ENCODE measurements around the gene IRF4.

DNA sequence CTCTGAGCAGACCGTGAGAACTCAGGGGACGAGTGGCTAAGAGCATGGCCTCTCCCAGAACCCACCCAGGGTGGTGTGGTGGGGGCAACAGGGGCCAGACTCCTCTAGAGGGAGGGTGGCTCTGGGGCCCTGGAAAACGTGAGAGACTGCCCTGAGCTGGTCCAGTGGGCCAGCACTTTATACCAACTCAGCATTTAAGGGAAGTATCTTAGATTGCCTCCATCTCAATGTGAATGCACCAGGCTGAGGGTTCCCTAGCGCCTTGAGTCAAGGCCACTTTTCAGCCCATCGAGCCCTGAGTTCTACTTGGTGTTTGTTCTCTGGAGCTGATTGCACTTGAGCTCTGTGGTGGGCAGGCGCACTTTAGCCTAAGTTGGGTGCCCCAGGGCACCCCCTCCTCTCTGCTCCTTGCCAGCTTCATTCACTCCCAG lies 42.0 kb upstream of the IRF4 start:
- TF ChIP-seq, protein P1, sequence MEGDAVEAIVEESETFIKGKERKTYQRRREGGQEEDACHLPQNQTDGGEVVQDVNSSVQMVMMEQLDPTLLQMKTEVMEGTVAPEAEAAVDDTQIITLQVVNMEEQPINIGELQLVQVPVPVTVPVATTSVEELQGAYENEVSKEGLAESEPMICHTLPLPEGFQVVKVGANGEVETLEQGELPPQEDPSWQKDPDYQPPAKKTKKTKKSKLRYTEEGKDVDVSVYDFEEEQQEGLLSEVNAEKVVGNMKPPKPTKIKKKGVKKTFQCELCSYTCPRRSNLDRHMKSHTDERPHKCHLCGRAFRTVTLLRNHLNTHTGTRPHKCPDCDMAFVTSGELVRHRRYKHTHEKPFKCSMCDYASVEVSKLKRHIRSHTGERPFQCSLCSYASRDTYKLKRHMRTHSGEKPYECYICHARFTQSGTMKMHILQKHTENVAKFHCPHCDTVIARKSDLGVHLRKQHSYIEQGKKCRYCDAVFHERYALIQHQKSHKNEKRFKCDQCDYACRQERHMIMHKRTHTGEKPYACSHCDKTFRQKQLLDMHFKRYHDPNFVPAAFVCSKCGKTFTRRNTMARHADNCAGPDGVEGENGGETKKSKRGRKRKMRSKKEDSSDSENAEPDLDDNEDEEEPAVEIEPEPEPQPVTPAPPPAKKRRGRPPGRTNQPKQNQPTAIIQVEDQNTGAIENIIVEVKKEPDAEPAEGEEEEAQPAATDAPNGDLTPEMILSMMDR (IDR thresholded peaks at IDR 0.05) = no peak
- TF ChIP-seq POLR2AphosphoS5 (IDR thresholded peaks at IDR 0.05; ENCODE audit: low read depth, low read length) (no peak), TCF7L2 (IDR thresholded peaks at IDR 0.05; ENCODE audit: low read depth, low read length) (no peak), SIN3A (IDR thresholded peaks at IDR 0.05; ENCODE audit: borderline replicate concordance, insufficient read depth, low read depth, low read length) (no peak)
- TF ChIP-seq, protein P2, sequence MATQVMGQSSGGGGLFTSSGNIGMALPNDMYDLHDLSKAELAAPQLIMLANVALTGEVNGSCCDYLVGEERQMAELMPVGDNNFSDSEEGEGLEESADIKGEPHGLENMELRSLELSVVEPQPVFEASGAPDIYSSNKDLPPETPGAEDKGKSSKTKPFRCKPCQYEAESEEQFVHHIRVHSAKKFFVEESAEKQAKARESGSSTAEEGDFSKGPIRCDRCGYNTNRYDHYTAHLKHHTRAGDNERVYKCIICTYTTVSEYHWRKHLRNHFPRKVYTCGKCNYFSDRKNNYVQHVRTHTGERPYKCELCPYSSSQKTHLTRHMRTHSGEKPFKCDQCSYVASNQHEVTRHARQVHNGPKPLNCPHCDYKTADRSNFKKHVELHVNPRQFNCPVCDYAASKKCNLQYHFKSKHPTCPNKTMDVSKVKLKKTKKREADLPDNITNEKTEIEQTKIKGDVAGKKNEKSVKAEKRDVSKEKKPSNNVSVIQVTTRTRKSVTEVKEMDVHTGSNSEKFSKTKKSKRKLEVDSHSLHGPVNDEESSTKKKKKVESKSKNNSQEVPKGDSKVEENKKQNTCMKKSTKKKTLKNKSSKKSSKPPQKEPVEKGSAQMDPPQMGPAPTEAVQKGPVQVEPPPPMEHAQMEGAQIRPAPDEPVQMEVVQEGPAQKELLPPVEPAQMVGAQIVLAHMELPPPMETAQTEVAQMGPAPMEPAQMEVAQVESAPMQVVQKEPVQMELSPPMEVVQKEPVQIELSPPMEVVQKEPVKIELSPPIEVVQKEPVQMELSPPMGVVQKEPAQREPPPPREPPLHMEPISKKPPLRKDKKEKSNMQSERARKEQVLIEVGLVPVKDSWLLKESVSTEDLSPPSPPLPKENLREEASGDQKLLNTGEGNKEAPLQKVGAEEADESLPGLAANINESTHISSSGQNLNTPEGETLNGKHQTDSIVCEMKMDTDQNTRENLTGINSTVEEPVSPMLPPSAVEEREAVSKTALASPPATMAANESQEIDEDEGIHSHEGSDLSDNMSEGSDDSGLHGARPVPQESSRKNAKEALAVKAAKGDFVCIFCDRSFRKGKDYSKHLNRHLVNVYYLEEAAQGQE (IDR thresholded peaks at IDR 0.05; ENCODE audit: insufficient read depth in 1 of 2, low read depth in 2 of 2, low read length in 1 of 2) = no peak

Measured in Panc1 (cell line).